Neuronal stem cell (in vitro differentiated cells): ENCODE measurements around the gene RBL1.

ENCODE experiments used
- DNase-seq: peaks from one replicate; pipeline ENCODE4 v3.0.0-alpha.2; 2013; ENCODE audit warnings: low spot score
- H2AFZ ChIP-seq: one replicate; pipeline ENCODE4 v1.6.1; 2013; ENCODE audit warnings: mild to moderate bottlenecking, low read length, inconsistent platforms
- H2AK5ac ChIP-seq: 2 replicates; pipeline ENCODE4 v1.6.1; 2013; ENCODE audit warnings: low read depth, mild to moderate bottlenecking, inconsistent platforms, low read length, moderate library complexity, mixed read lengths
- H2BK120ac ChIP-seq: 2 replicates; pipeline ENCODE4 v1.6.1; 2013; ENCODE audit warnings: low read depth, mild to moderate bottlenecking, inconsistent platforms, low read length, moderate library complexity, mixed read lengths
- H2BK12ac ChIP-seq: one replicate; pipeline ENCODE4 v1.6.1; 2013; ENCODE audit warnings: low read length, inconsistent platforms
- H2BK15ac ChIP-seq: 2 replicates; pipeline ENCODE4 v1.6.1; 2013; ENCODE audit warnings: mild to moderate bottlenecking, low read length, inconsistent platforms, mixed read lengths
- H2BK5ac ChIP-seq: one replicate; pipeline ENCODE4 v1.6.1; 2013; ENCODE audit warnings: inconsistent platforms, mild to moderate bottlenecking, low read length, moderate library complexity
- H3K14ac ChIP-seq: one replicate; pipeline ENCODE4 v1.6.1; 2013; ENCODE audit warnings: low read length, inconsistent platforms
- H3K18ac ChIP-seq: 2 replicates; pipeline ENCODE4 v1.6.1; 2013; ENCODE audit warnings: low read length, inconsistent platforms
- H3K23ac ChIP-seq: 2 replicates; pipeline ENCODE4 v1.6.1; 2013; ENCODE audit warnings: low read depth, mild to moderate bottlenecking, mixed read lengths, low read length, inconsistent platforms; ENCODE audit not compliant: poor library complexity
- H3K27ac ChIP-seq: replicated peaks from 3 replicates; pipeline ENCODE4 v1.5.1; 2013; ENCODE audit warnings: low read length, inconsistent platforms
- H3K27me3 ChIP-seq, 3 experiments: 2 replicates each; pipeline ENCODE4 v1.6.1; 2013; ENCODE audit warnings: low read length in 3 of 3, mild to moderate bottlenecking in 2 of 3, inconsistent platforms in 1 of 3, low read depth in 1 of 3, mixed read lengths in 1 of 3, moderate library complexity in 1 of 3; ENCODE audit not compliant: control insufficient read depth in 3 of 3, insufficient read depth in 3 of 3
- H3K36me3 ChIP-seq, 2 donors: replicated peaks in 1 of 2; 2 replicates each; pipeline ENCODE4 v1.6.1; 2013; ENCODE audit warnings: low read length in 2 of 2; ENCODE audit not compliant: control insufficient read depth in 2 of 2, insufficient read depth in 2 of 2
- H3K4ac ChIP-seq: 2 replicates; pipeline ENCODE4 v1.6.1; 2013; ENCODE audit warnings: inconsistent platforms, mild to moderate bottlenecking, low read length, moderate library complexity
- H3K4me1 ChIP-seq, 2 donors: 1 replicate in 1 of 2; 2 replicates in 1 of 2; pipeline ENCODE4 v1.6.1; 2013; ENCODE audit warnings: low read length in 2 of 2, low read depth in 1 of 2; ENCODE audit not compliant: control insufficient read depth in 2 of 2, insufficient read depth in 1 of 2
- H3K4me2 ChIP-seq: one replicate; pipeline ENCODE4 v1.6.1; 2013; ENCODE audit warnings: mild to moderate bottlenecking, low read length, inconsistent platforms; ENCODE audit not compliant: insufficient read depth, poor library complexity, severe bottlenecking
- H3K4me3 ChIP-seq, 2 donors: 2 replicates each; pipeline ENCODE4 v1.5.1; 2013; ENCODE audit warnings: low read length in 2 of 2, mild to moderate bottlenecking in 2 of 2, inconsistent platforms in 1 of 2, moderate library complexity in 1 of 2
- H3K79me1 ChIP-seq: one replicate; pipeline ENCODE4 v1.6.1; 2013; ENCODE audit warnings: low read depth, mild to moderate bottlenecking, inconsistent platforms, low read length, moderate library complexity
- H3K9ac ChIP-seq: one replicate; pipeline ENCODE4 v1.6.1; 2013; ENCODE audit warnings: mild to moderate bottlenecking, low read depth, low read length, inconsistent platforms; ENCODE audit not compliant: poor library complexity
- H3K9me3 ChIP-seq, 2 donors: replicated peaks in 1 of 2; 2 replicates each; pipeline versions ENCODE3 to v1.6.1; 2013; ENCODE audit warnings: low read length in 2 of 2, mild to moderate bottlenecking in 2 of 2, inconsistent platforms in 1 of 2, low read depth in 1 of 2, mixed read lengths in 1 of 2, moderate library complexity in 1 of 2; ENCODE audit not compliant: control insufficient read depth in 2 of 2, insufficient read depth in 1 of 2
- H4K8ac ChIP-seq: one replicate; pipeline ENCODE4 v1.6.1; 2013; ENCODE audit warnings: low read depth, mild to moderate bottlenecking, inconsistent platforms, low read length, moderate library complexity
- H4K91ac ChIP-seq: one replicate; pipeline ENCODE4 v1.6.1; 2013; ENCODE audit warnings: low read length, low read depth, mild to moderate bottlenecking, inconsistent platforms; ENCODE audit not compliant: poor library complexity
- WGBS, 2 donors: extraction: QIAGEN DNeasy Blood & Tissue Kit; methylation state at CpG; one replicate each; pipeline ENCODE4 v1.1.7; 2013; ENCODE audit warnings: missing lambda C conversion rate in 2 of 2, mixed read lengths in 1 of 2; ENCODE audit not compliant: insufficient read length in 2 of 2, insufficient replicate concordance in 1 of 2; ENCODE audit errors: extremely low coverage in 2 of 2; 5-methylcytosine and 5-hydroxymethylcytosine counted together

Gene RBL1

DNA sequence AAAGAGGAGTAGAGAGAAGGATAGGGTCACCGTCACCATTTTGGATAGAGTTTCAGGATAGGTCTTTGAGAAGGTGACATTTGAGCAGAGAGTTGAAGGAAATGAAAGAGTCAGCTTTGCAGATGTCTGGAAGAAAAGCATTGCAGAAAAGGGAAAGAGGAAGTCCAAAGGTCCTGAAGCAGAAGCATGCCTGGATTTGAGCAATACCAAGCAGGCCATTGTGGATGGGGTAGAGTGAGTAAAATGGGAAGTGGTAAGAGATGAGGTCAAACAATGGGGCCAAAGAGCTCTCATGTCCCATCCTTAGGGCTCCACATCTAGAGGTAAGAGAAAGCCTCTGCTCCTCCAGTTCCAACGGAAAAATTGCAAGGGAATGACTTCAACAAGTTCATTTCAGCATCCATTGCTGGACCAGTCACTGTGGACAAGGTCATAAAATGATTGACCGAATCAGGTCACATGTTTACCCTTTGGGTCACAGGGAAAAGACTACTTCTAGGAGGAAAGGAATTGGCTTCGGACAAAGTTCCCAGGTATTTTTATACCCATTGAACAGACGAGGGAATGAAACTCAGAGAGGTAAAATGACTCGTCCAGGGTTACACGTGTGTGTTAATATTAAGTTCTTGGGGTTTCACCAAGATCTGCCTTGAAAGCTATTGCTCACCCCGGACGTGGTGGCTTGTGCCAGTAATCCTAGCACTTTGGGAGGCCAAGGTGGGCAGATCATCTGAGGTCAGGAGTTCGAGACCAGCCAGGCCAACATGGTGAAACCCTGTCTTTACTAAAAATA lies 137.7 kb downstream of the RBL1 start:
- H2BK5ac ChIP-seq = no peak overlapping the region
- H2BK15ac ChIP-seq = no peak overlapping the region
- no peak overlapping the region for H3K14ac ChIP-seq
- no peak overlapping the region for H3K23ac ChIP-seq
- no peak overlapping the region for H2BK12ac ChIP-seq
- H3K4me1 ChIP-seq = no peaks in the 10 kb centered on the region
- DNase-seq = no peak
- no peak overlapping the region for H3K4me2 ChIP-seq
- H4K8ac ChIP-seq = no peak overlapping the region
- H3K4ac ChIP-seq = no peak overlapping the region
- H2BK120ac ChIP-seq = no peak overlapping the region
- H3K79me1 ChIP-seq = no peaks in the 10 kb centered on the region
- no peak overlapping the region for H3K27ac ChIP-seq
- no peak overlapping the region for H2AFZ ChIP-seq
- H3K27me3 ChIP-seq = no peaks in the 10 kb centered on the region
- no peak overlapping the region for H3K9ac ChIP-seq
- H2AK5ac ChIP-seq = no peak overlapping the region
- H3K4me3 ChIP-seq = no peak overlapping the region
- peaks cover 4 to 7% of the 10 kb centered on the region in 2 donors for H3K9me3 ChIP-seq
- no peaks in the 10 kb centered on the region for H3K36me3 ChIP-seq
- H3K18ac ChIP-seq = no peak overlapping the region
- H4K91ac ChIP-seq = no peak overlapping the region
- no CpG with 5 or more reads among the region's 10 CpGs for WGBS, 2 donors

- H4K8ac ChIP-seq = no peak overlapping the region
- H4K91ac ChIP-seq = no peak overlapping the region
- no peak overlapping the region for H2BK120ac ChIP-seq
- no peak overlapping the region for H3K9ac ChIP-seq
- H3K18ac ChIP-seq = no peak overlapping the region
- H3K27me3 ChIP-seq = no peaks in the 10 kb centered on the region
- no peaks in the 10 kb centered on the region for H3K36me3 ChIP-seq
- no peak overlapping the region for H3K27ac ChIP-seq
- whole genome bisulfite sequencing, 2 donors = no CpG with 5 or more reads among the region's 2 CpGs
- no peak overlapping the region for H2BK12ac ChIP-seq
- H2AK5ac ChIP-seq = no peak overlapping the region
- no peak for DNase-seq
- H3K4me1 ChIP-seq = peaks cover 0 to 1% of the 10 kb centered on the region in 2 donors
- H3K79me1 ChIP-seq = no peaks in the 10 kb centered on the region
- no peak overlapping the region for H3K4ac ChIP-seq
- no peak overlapping the region for H3K23ac ChIP-seq
- H3K9me3 ChIP-seq = no peaks in the 10 kb centered on the region
- no peak overlapping the region for H2AFZ ChIP-seq
- no peak overlapping the region for H2BK15ac ChIP-seq
- no peak overlapping the region for H3K4me2 ChIP-seq
- no peak overlapping the region for H2BK5ac ChIP-seq
- no peak overlapping the region for H3K4me3 ChIP-seq
- H3K14ac ChIP-seq = no peak overlapping the region
These were observed 139.1 kb downstream of the RBL1 start for GRCh38 chr20:36956674-36957073.

DNA sequence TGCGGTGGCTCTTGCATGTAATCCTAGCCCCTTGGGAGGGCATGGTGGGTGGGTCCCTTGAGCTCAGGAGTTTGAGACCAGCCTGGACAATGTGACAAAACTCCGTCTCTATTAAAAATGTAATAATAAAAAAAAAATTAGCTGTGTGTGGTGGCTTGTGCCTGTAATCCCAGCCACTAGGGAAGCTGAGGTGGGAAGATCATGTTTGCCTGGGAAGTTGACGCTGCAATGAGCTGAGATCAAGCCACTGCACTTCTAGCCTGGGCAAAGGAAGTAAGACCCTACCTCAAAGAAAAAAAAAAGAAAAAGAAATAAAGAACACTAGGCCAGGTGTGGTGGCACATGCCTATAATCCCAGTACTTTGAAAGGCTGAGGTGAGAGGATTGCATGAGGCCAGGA lies 139.8 kb downstream of the RBL1 start:
- Histone ChIP-seq H3K9ac (no peak overlapping the region), H2AK5ac (no peak overlapping the region), H2BK15ac (no peak overlapping the region), H3K23ac (no peak overlapping the region), H3K27me3 (peaks cover 0 to 3% (median under 1%) of the 10 kb centered on the region in 3 experiments), H2AFZ (no peak overlapping the region), H3K4me3 (no peak overlapping the region), H3K4me2 (no peak overlapping the region), H4K91ac (no peak overlapping the region), H3K4me1 (peaks cover 0 to 1% of the 10 kb centered on the region in 2 donors), H3K14ac (no peak overlapping the region), H3K27ac (no peak overlapping the region), H2BK5ac (no peak overlapping the region), H3K18ac (no peak overlapping the region), H3K4ac (no peak overlapping the region), H3K36me3 (no peaks in the 10 kb centered on the region), H4K8ac (no peak overlapping the region), H3K9me3 (no peaks in the 10 kb centered on the region), H2BK120ac (no peak overlapping the region), H3K79me1 (no peaks in the 10 kb centered on the region), H2BK12ac (no peak overlapping the region)
- WGBS, 2 donors = no CpG with 5 or more reads among the region's 3 CpGs
- DNase-seq = no peak

DNA sequence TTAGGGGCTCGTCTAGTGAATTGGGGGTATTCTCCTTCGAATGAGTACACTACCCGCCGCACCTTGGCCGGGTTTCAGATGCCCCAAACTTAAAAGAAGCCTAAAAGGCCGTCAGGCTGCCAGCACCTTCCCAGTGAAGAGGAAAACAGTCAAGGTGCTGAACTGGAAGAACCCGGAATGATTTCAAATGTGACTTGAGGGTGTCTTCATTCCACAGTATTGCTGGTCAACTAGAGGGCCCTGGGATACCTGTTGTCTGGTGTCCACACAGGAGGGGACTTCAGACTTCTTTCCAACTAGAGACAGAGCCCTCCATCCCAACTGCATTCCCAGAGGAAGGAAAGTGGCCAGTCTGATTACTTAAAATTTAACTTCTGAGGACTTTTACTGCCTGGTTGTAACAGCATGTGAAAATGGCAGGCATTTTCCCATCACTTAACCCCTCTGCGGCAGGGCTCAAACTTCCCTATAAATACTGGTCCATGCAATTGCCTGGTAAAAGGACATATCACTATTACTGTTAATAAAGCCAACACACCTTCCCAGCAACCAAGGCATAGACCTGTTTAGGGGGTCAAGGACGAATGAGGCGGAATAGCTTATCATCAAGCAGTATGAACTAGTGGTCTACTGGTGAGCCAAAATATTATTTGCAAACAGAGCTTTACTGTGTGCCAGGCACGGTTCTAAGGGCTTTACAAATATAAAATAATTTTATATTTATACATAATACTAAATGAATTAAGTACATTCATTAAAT lies 143.6 kb downstream of the RBL1 start:
- H3K9me3 ChIP-seq = no peaks in the 10 kb centered on the region
- no peak overlapping the region for H2BK120ac ChIP-seq
- H3K79me1 ChIP-seq = no peaks in the 10 kb centered on the region
- peak overlapping the region; percentile 100 for H2AFZ ChIP-seq
- no peak overlapping the region for H4K91ac ChIP-seq
- H3K4ac ChIP-seq = no peak overlapping the region
- no peak overlapping the region for H4K8ac ChIP-seq
- H3K27me3 ChIP-seq = peaks cover 0 to 18% (median 9%) of the 10 kb centered on the region in 3 experiments
- no peak overlapping the region for H2BK12ac ChIP-seq
- H2AK5ac ChIP-seq = no peak overlapping the region
- H3K23ac ChIP-seq = no peak overlapping the region
- no peak overlapping the region for H2BK15ac ChIP-seq
- peak overlapping the region; percentile 15 for H3K18ac ChIP-seq
- H3K27ac ChIP-seq = no peak overlapping the region
- DNase-seq = no peak
- peak overlapping the region; percentile 99 for H3K4me2 ChIP-seq
- H3K9ac ChIP-seq = no peak overlapping the region
- WGBS, 2 donors = no CpG with 5 or more reads among the region's 11 CpGs
- H3K36me3 ChIP-seq = no peaks in the 10 kb centered on the region
- no peak overlapping the region for H2BK5ac ChIP-seq
- peak overlapping the region; percentile 73 to 88 for H3K4me3 ChIP-seq
- no peak overlapping the region for H3K14ac ChIP-seq
- H3K4me1 ChIP-seq = peaks cover 1 to 4% of the 10 kb centered on the region in 2 donors
